Cardiac muscle cell (in vitro differentiated cells and primary cell): ENCODE data around the gene PIK3R6. TPM values are rescaled to one million over a fixed set of nuclear protein-coding genes. Genes with fewer than 3 reads are reported as not detected.

Experiments used
- DNase-seq, 2 donors: peaks; one replicate each; pipeline versions ENCODE4 v3.0.0 to v3.0.0-alpha.2; 2010 to 2017; ENCODE audit warnings: low read depth in 1 of 2, low spot score in 1 of 2
- H3K27ac ChIP-seq: fragments of 200-600 bp; sonication (generic); 2 replicates; pipeline ENCODE4 v1.5.1; 2016
- H3K27me3 ChIP-seq: fragments of 200-600 bp; sonication (generic); 2 replicates; pipeline ENCODE4 v1.6.0; 2016; ENCODE audit warnings: control low read depth
- H3K36me3 ChIP-seq: fragments of 200-600 bp; sonication (generic); 2 replicates; pipeline ENCODE4 v1.5.1; 2016; ENCODE audit warnings: control low read depth
- H3K4me1 ChIP-seq: fragments of 200-600 bp; sonication (generic); 2 replicates; pipeline ENCODE4 v1.8.1; 2017; ENCODE audit warnings: low read depth, mild to moderate bottlenecking, mixed run types
- H3K4me3 ChIP-seq: fragments of 200-600 bp; sonication (generic); 2 replicates; pipeline ENCODE4 v1.5.1; 2016; ENCODE audit warnings: mild to moderate bottlenecking
- H3K9me3 ChIP-seq: fragments of 200-600 bp; sonication (generic); 2 replicates; pipeline ENCODE4 v1.5.1; 2017; ENCODE audit warnings: low read depth, mild to moderate bottlenecking, control low read depth
- polyA plus RNA-seq: library from polyadenylated mRNA; unstranded; fragments of >200 nt; fragmentation: Nextera tagmentation; extraction: Ambion mirVana; gene quantifications from 2 replicates; pipeline ENCODE4 v1.2.1, GENCODE V29; 2016
- total RNA-seq: library from RNA; depleted of rRNA; stranded (reverse); fragments of >200 nt; gene quantifications from 2 replicates; pipeline ENCODE4 v1.2.3, GENCODE V29; 2016
- TF ChIP-seq, protein P1 (sequence below): IDR thresholded peaks from 2 replicates; pipeline ENCODE4 v1.5.1; 2012; ENCODE audit warnings: low read depth, mild to moderate bottlenecking, low read length

Gene PIK3R6, protein sequence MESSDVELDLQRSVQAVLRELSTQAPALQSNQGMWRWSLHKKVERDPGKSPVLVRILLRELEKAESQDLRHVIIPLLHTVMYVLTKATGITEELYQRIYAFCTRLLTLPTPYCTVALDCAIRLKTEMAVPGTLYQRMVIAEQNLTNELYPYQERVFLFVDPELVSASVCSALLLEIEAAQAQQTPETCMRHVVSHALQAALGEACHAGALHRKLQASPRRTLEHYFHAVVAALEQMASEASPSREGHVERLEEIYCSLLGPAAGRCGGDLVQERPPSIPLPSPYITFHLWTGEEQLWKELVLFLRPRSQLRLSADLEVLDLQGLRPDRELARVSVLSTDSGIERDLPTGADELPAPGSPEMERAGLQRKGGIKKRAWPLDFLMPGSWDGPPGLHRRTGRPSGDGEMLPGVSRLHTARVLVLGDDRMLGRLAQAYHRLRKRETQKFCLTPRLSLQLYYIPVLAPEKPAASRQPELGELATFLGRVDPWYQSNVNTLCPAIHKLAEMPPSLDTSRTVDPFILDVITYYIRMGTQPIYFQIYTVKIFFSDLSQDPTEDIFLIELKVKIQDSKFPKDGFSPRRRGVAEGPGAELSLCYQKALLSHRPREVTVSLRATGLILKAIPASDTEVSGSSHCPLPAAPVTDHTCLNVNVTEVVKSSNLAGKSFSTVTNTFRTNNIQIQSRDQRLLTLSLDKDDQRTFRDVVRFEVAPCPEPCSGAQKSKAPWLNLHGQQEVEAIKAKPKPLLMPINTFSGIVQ
- total RNA-seq (not detected in 2 replicates), polyA plus RNA-seq (0.11 and 0.48 TPM in 2 replicates)

DNA sequence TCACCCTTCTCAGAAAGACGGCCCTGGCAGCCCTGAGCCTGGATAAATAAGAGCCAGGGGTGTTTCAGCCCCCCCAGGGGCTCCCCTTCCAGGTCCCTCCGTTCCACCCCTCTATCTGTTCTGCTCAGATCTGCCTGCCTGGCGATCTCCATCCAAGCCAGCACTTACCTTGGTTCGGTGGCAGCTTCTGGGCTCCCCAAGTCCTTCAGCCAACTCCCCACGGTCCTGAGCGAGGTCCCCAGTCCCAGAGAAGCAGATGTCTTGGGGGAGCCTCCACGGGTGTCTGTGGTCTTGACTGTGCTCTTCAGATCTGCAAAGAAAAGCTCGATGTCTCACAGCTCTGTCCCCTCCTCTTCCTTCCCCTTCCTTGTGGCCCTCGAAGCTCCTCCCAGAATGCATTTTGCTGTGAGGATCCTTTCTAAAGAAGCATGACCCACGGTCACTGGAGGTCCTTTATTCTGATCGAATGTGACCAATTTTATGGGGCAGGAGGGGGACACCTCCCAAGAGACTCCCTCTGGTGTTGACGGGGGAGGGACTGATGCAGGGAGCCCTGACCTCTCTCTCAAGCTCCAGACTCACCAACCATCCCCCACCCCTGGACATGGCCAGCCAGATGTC lies at the start of gene PIK3R6:
PIK3R6 (minus strand) TSS at position 314 of the 621 bp plus-strand sequence. CDS start 17,880 bp downstream, outside the sequence.
- Histone ChIP-seq H3K27ac (no peak within 1 kb of the TSS), H3K36me3 (no peaks in the 10 kb centered on the region), H3K4me3 (no peak within 1 kb of the TSS), H3K4me1 (no peaks in the 10 kb centered on the region), H3K9me3 (no peaks in the 10 kb centered on the region), H3K27me3 (no peaks in the 10 kb centered on the region)
- TF ChIP-seq, protein P1, sequence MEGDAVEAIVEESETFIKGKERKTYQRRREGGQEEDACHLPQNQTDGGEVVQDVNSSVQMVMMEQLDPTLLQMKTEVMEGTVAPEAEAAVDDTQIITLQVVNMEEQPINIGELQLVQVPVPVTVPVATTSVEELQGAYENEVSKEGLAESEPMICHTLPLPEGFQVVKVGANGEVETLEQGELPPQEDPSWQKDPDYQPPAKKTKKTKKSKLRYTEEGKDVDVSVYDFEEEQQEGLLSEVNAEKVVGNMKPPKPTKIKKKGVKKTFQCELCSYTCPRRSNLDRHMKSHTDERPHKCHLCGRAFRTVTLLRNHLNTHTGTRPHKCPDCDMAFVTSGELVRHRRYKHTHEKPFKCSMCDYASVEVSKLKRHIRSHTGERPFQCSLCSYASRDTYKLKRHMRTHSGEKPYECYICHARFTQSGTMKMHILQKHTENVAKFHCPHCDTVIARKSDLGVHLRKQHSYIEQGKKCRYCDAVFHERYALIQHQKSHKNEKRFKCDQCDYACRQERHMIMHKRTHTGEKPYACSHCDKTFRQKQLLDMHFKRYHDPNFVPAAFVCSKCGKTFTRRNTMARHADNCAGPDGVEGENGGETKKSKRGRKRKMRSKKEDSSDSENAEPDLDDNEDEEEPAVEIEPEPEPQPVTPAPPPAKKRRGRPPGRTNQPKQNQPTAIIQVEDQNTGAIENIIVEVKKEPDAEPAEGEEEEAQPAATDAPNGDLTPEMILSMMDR = no peak
- DNase-seq = no peak

DNA sequence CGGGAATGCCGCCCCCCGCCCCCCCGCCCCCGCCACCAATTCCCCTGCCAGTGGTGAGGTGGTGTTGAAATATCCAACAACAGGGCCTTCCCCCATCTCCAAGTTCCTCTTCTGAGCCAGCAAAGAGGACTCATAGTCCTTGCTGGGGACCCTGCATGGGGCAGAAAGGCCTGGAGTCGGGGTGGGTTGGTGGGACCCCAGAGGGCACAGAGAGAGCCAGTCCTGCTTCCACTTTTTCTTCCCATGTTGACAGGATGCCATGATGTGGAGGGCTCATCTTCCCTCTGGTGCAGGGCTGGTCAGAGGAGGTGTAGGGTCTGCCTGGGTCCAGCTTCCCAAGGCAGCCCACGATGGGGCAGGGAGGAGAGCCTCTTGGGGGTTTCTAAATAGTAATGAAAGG lies 49.0 kb upstream of the PIK3R6 start:
- Histone ChIP-seq H3K27ac (no peak overlapping the region), H3K36me3 (no peaks in the 10 kb centered on the region), H3K27me3 (peaks cover 4% of the 10 kb centered on the region), H3K4me3 (no peak overlapping the region), H3K4me1 (no peaks in the 10 kb centered on the region), H3K9me3 (no peaks in the 10 kb centered on the region)
- DNase-seq = no peak
- TF ChIP-seq, protein P1 = no peak

DNA sequence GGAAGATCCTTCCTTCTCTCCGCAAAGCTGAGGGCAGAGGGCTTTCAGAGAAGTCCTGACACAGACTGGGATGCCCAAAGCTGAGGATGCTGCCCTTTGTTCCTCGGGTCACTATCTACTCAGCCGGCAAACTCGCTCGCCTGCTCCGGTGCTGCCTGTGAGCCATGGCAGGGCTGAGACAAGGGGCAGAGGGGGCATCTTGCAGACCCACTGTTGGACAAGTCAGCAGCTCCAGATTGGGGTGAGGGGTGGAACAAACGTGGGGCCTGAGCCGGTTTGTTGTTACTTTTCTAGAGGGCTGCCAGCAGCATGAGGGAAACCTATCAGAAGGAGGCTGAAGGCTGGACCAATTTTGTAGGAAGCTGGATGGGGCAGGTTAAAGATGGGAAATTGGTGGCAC lies 47.1 kb upstream of the PIK3R6 start:
- Histone ChIP-seq H3K36me3 (no peaks in the 10 kb centered on the region), H3K4me1 (no peaks in the 10 kb centered on the region), H3K27ac (no peak overlapping the region), H3K4me3 (no peak overlapping the region), H3K27me3 (peaks cover 10% of the 10 kb centered on the region), H3K9me3 (no peaks in the 10 kb centered on the region)
- no peak for DNase-seq
- TF ChIP-seq, protein P1 = no peak

DNA sequence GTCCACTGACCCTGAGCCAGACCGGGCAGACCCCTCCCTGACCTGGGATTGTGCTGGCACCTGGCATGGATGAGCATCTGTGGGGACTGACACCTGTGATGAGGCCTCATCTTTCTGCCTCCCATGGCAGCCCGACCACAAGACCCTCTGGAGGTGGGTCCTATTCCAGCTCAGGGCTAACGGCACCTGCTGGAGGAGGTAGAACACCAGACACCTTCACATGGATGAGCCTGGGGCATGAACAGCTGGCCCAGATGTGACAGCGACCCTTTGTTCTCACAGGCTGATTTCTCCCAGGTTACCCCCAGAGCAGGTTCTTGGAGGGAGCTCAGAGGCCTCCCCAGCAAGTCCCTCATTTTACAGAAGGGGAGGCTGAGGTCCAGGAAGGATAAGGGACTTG lies 46.4 kb upstream of the PIK3R6 start:
- Histone ChIP-seq H3K27ac (no peak overlapping the region), H3K4me1 (no peaks in the 10 kb centered on the region), H3K9me3 (no peaks in the 10 kb centered on the region), H3K4me3 (no peak overlapping the region), H3K27me3 (peaks cover 10% of the 10 kb centered on the region), H3K36me3 (no peaks in the 10 kb centered on the region)
- TF ChIP-seq, protein P1 = no peak
- no peak for DNase-seq

DNA sequence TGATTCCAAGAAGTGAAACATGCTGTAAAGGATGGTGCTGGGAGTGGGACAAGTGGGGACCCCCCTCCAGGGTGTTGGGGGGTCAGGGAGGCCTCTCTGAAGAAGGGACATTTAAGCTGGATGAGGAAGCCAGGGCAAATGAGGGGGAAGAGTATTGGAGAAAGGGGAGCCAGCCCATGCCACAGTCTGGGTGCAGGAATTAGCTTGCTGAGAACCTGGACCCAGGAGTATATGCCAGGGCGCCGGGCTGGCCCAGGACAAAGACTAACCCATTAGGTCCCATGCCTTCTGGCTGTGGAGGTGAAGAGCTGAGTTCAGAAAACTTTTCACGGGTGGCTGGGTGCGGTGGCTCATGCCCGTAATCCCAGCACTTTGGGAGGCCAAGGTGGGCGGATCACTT lies 45.6 kb upstream of the PIK3R6 start:
- TF ChIP-seq, protein P1 = no peak
- no peaks in the 10 kb centered on the region for H3K4me1 ChIP-seq
- H3K36me3 ChIP-seq = no peaks in the 10 kb centered on the region
- no peaks in the 10 kb centered on the region for H3K9me3 ChIP-seq
- DNase-seq = no peak
- H3K27me3 ChIP-seq = peaks cover 10% of the 10 kb centered on the region
- no peak overlapping the region for H3K4me3 ChIP-seq
- H3K27ac ChIP-seq = no peak overlapping the region
